Lung (tissue), 12 donors: ENCODE results near the gene ATP10A. TPM values are rescaled to one million over a fixed set of nuclear protein-coding genes. Genes with fewer than 3 reads are reported as not detected.

Source experiments
- ATAC-seq: fragments of 200-7000 bp; cut with Tn5 transposase; one replicate; pipeline ENCODE4 v1.9.1; 2020; ENCODE audit warnings: moderate number of reproducible peaks; ENCODE audit not compliant: insufficient read depth, low FRiP score
- DNase-seq, 3 donors: peaks; one replicate each; pipeline ENCODE4 v3.0.0-alpha.2; 2013 to 2017
- H3K27ac ChIP-seq, 2 donors: one replicate each; pipeline ENCODE4 v1.5.1; 2013; ENCODE audit warnings: mild to moderate bottlenecking in 2 of 2, moderate library complexity in 2 of 2, control low read depth in 1 of 2, inconsistent platforms in 1 of 2, low read depth in 1 of 2, low read length in 1 of 2
- H3K27me3 ChIP-seq, 3 donors: one replicate each; pipeline ENCODE4 v1.5.1; 2013; ENCODE audit warnings: low read length in 2 of 3; ENCODE audit not compliant: control insufficient read depth in 3 of 3, insufficient read depth in 3 of 3
- H3K36me3 ChIP-seq, 4 donors: one replicate each; pipeline ENCODE4 v1.5.1; 2013; ENCODE audit warnings: low read length in 4 of 4, mild to moderate bottlenecking in 1 of 4, moderate library complexity in 1 of 4; ENCODE audit not compliant: control insufficient read depth in 4 of 4, insufficient read depth in 4 of 4
- H3K4me1 ChIP-seq, 5 donors: one replicate each; pipeline ENCODE4 v1.5.1; 2013; ENCODE audit warnings: low read length in 5 of 5, mild to moderate bottlenecking in 2 of 5, moderate library complexity in 1 of 5; ENCODE audit not compliant: control insufficient read depth in 5 of 5, insufficient read depth in 5 of 5
- H3K4me3 ChIP-seq: one replicate; pipeline ENCODE4 v1.5.1; 2013; ENCODE audit warnings: mild to moderate bottlenecking, control low read depth, moderate library complexity
- H3K9ac ChIP-seq, 2 donors: one replicate each; pipeline ENCODE4 v1.5.1; 2013; ENCODE audit warnings: low read length in 2 of 2, control low read depth in 1 of 2; ENCODE audit not compliant: insufficient read depth in 1 of 2
- H3K9me3 ChIP-seq, 4 donors: one replicate each; pipeline ENCODE4 v1.5.1; 2013; ENCODE audit warnings: low read length in 3 of 4, mild to moderate bottlenecking in 1 of 4, moderate library complexity in 1 of 4; ENCODE audit not compliant: control insufficient read depth in 4 of 4, insufficient read depth in 3 of 4
- WGBS, 2 donors: extraction: QIAGEN DNeasy Blood & Tissue Kit; methylation state at CpG; one replicate each; pipeline ENCODE4 v1.1.7; 2013; 5-methylcytosine and 5-hydroxymethylcytosine counted together
- polyA plus RNA-seq, 2 donors: library from polyadenylated mRNA; stranded (reverse); fragments of 200-250 nt; gene quantifications; one replicate each; pipeline ENCODE4 v1.2.1, GENCODE V29; 2013
- total RNA-seq, 2 donors: library from RNA; depleted of rRNA in 1 of 2; stranded (reverse); fragments of >200 nt in 1 of 2; gene quantifications; one replicate each; pipeline ENCODE4 v1.2.1, GENCODE V29; 2014 to 2021
- TF ChIP-seq, protein P1 (sequence below): IDR thresholded peaks from 2 replicates; pipeline ENCODE4 v1.5.1; 2012; ENCODE audit warnings: mild to moderate bottlenecking; ENCODE audit errors: control extremely low read depth, extremely low read depth
- donor health status: control.
- donor health status: control.
- donor health status: Bipolar disorder and iron deficiency.
- donor health status: healthy.
- donor health status: DM: yes; HTN: yes; CAD: no.

Gene ATP10A
- total and polyA plus RNA-seq, 4 donors: 4.5 to 33.7 (median 6.2) TPM

DNA sequence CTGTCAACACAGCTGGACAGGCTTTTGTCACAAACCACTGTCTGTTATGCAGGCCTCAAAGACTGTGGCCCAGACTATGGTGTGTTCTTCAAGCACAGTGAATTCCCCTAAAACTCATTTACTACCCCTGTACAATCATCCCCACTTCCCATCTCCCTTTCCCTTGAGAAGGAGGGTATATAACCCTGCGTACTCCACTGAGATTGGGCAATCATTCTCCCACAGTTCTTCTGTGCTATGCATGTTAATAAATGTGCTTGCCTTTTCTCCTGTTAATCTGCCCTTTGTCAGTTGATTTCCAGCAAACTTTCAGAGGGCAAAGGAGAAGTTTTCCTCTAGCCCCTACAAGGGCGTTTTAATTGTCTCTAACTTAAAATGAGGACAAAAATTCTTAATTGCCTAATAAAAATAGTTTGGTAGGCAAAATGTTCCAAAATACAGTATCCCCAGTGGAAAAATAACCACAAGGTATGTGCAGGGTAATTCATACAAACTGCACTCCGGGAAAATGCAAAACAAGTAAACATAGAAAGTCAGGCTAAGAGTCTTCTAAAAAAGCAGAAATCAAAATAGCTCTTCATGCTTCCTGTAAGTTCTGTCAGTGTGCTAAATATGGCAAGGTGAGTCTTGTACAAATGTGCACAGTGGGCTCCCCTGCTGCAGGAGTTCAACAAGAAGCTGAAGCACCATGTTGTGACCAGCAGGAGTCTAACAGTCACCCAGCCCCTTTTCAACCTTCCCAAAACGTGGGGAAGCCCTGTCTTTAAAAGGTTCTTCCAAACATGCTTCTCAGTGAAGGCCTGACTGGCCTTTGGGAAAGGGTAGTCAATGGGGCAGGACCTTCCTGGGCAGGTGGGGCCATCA lies 10.2 kb downstream of the ATP10A start:
- peaks cover 0 to under 1% (median 0%) of the 10 kb centered on the region in 3 donors for H3K27me3 ChIP-seq
- H3K9me3 ChIP-seq: no peaks in the 10 kb centered on the region
- 26 to 28% methylated on average over 4 of the region's 4 CpGs for WGBS, 2 donors
- no peaks in the 10 kb centered on the region for H3K36me3 ChIP-seq
- H3K9ac ChIP-seq: no peak overlapping the region
- H3K4me3 ChIP-seq: no peak overlapping the region
- no peak overlapping the region for H3K27ac ChIP-seq
- DNase-seq: no peak
- TF ChIP-seq, protein P1, sequence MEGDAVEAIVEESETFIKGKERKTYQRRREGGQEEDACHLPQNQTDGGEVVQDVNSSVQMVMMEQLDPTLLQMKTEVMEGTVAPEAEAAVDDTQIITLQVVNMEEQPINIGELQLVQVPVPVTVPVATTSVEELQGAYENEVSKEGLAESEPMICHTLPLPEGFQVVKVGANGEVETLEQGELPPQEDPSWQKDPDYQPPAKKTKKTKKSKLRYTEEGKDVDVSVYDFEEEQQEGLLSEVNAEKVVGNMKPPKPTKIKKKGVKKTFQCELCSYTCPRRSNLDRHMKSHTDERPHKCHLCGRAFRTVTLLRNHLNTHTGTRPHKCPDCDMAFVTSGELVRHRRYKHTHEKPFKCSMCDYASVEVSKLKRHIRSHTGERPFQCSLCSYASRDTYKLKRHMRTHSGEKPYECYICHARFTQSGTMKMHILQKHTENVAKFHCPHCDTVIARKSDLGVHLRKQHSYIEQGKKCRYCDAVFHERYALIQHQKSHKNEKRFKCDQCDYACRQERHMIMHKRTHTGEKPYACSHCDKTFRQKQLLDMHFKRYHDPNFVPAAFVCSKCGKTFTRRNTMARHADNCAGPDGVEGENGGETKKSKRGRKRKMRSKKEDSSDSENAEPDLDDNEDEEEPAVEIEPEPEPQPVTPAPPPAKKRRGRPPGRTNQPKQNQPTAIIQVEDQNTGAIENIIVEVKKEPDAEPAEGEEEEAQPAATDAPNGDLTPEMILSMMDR: no peak
- ATAC-seq: no peak
- H3K4me1 ChIP-seq: peaks cover 0 to 13% (median 4%) of the 10 kb centered on the region in 5 donors

- Histone ChIP-seq H3K4me3 (no peak overlapping the region), H3K9ac (no peak overlapping the region), H3K27me3 (no peaks in the 10 kb centered on the region), H3K27ac (no peak overlapping the region), H3K9me3 (no peaks in the 10 kb centered on the region), H3K36me3 (no peaks in the 10 kb centered on the region), H3K4me1 (peaks cover 0 to 13% (median 4%) of the 10 kb centered on the region in 5 donors)
- DNase-seq (no peak), ATAC-seq (no peak)
- TF ChIP-seq, protein P1: no peak
Observed at GRCh38 chr15:25852027-25852426, 11.1 kb downstream of the ATP10A start.

DNA sequence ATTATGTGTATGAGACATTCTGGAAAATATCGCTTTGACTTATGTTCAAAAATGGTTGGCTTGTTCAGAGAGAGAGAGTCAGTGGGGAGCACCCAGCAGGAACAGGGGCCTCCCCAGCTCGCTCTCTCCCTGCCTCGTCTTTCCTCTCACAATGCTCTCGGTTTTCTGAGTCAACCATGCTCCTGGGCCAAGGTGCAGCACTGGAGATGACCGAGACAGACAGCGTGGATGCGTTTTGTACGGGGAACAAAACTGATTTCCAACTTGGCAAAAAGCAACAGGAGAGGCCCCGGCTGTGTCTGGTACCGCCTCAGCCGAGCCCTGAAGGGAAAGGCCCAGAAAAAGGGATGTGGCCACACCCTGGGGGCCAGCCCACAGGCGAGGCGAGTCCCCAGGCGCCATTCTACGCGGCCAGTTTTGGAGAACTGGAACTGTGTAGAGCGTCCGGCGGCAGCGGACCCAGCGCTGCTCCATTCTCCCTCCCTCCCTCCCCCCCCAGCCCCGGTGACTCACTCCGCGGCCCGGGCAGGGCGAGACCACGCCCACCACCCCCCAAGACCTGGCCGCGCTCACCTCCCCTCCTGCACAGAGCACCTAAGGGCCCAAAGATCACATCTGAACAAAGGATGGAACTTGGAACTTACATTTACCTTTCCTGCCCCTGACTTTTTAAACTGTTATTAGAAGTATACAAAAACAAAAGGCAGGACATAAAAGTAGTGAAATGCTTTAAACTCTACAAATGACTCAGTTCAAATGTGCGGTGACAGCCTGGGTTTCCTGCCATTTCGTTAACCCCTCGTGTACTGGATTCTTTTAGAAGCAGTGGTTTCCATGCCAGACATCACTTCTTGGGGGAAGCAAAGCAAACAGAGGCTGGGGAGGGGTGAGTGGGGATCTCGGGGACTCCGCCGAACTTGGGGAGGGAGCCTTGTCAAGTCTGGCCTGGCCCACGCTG lies 12.7 kb downstream of the ATP10A start:
- H3K9ac ChIP-seq: peak overlapping the region in 1 of 2 donors; percentile 42
- TF ChIP-seq, protein P1: no peak
- no peaks in the 10 kb centered on the region for H3K27me3 ChIP-seq
- 9 to 10% methylated on average over 32 to 36 of the region's 36 CpGs for WGBS, 2 donors
- peak overlapping the region; percentile 30 to 93 for H3K27ac ChIP-seq
- no peaks in the 10 kb centered on the region for H3K36me3 ChIP-seq
- peak; percentile 90 for ATAC-seq
- peaks cover 0 to 13% (median 4%) of the 10 kb centered on the region in 5 donors for H3K4me1 ChIP-seq
- peak; percentile 62 to 73 (median 70) for DNase-seq
- H3K9me3 ChIP-seq: no peaks in the 10 kb centered on the region
- H3K4me3 ChIP-seq: peak overlapping the region; percentile 12
